Measurements from ENCODE around the gene GSC. TPM values are rescaled to one million over a fixed set of nuclear protein-coding genes. Genes with fewer than 3 reads are reported as not detected.

The GSC gene
- total and polyA plus RNA-seq, 10 of the 15 experiments (the other 5 are each of a cell fraction or from before 2014, with no cell fraction given) = not detected

DNA sequence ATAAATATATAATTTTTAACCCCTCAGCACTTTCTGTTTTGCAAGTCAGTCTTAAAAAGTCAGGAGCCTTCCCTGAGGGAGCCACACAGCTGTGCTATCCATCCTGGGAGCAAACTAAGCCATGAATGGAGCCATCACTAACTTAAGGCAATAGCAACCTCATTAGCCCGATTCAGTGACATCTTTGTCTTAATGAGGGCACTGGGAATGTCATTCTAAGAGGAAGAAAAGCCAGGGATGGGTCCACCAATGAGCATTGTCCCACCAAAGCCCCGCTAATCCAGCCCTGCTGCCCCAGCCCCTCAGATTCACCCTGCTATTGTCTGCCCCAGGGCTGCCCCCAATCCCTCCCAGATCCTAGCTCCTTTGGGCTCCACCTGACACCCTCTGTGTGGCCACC lies 19.5 kb downstream of the GSC start (continued):
- TF ChIP-seq, protein P1, sequence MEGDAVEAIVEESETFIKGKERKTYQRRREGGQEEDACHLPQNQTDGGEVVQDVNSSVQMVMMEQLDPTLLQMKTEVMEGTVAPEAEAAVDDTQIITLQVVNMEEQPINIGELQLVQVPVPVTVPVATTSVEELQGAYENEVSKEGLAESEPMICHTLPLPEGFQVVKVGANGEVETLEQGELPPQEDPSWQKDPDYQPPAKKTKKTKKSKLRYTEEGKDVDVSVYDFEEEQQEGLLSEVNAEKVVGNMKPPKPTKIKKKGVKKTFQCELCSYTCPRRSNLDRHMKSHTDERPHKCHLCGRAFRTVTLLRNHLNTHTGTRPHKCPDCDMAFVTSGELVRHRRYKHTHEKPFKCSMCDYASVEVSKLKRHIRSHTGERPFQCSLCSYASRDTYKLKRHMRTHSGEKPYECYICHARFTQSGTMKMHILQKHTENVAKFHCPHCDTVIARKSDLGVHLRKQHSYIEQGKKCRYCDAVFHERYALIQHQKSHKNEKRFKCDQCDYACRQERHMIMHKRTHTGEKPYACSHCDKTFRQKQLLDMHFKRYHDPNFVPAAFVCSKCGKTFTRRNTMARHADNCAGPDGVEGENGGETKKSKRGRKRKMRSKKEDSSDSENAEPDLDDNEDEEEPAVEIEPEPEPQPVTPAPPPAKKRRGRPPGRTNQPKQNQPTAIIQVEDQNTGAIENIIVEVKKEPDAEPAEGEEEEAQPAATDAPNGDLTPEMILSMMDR (IDR thresholded peaks at IDR 0.05 in 2 of 3, conservative IDR thresholded peaks at IDR 0.05 in 1 of 3; ENCODE audit: control insufficient read depth in 2 of 3, extremely low read depth in 1 of 3, insufficient read depth in 1 of 3, low read depth in 3 of 3, low read length in 3 of 3) = no peak
- no peak for TF ChIP-seq EP300 (IDR thresholded peaks at IDR 0.05; ENCODE audit: borderline replicate concordance in 1 of 2, control insufficient read depth in 1 of 2, low read depth in 2 of 2, low read length in 2 of 2)
- no peak for TF ChIP-seq HDAC6 (IDR thresholded peaks at IDR 0.05; ENCODE audit: unreplicated experiment)

DNA sequence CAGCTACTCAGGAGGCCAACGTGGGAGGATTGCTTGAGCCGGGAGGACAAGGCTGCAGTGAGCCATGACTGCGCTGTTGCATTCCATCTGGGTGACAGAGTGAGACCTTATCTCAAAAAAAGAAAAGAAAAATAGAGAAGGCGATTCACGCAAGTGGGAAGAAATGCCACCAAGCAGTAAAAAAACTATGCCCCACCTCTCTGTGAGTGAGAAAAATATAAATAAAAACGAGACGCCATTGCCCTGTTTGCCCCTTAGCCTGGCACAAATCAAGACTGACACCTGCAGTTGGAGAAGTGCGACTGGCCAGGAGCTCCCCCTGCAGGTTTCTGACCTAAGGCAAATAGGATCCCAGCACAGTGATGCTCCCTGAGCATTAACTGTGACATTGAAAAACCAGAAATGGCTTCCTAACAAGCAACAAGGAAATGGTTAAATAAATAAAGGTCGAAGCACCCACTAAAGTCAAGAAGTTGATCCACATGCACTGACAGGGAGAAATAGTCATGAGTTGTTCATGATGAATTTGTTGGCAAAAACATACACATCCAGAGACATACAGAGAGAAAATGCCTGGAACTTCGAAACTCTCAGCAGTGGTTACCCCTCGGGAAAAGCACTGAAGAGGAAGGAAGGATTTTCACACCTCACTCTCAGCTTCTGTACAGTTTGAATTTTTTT lies 21.1 kb downstream of the GSC start:
- Histone ChIP-seq H3K79me2 (ENCODE audit: control insufficient read depth, insufficient read depth, low read length) (no peaks in the 10 kb centered on the region), H3K27me3 (replicated peaks in 1 of 2; ENCODE audit: control insufficient read depth in 2 of 2, insufficient read depth in 2 of 2, low read length in 1 of 2) (no peaks in the 10 kb centered on the region; a peak in 1 of 4 replicates), H3K9ac (ENCODE audit: control insufficient read depth, insufficient read depth, low read length) (no peak overlapping the region), H3K4me1 (ENCODE audit: control insufficient read depth, insufficient read depth, low read length) (no peaks in the 10 kb centered on the region), H3K27ac (ENCODE audit: control insufficient read depth, insufficient read depth) (no peak overlapping the region), H4K20me1 (ENCODE audit: control insufficient read depth, insufficient read depth) (no peaks in the 10 kb centered on the region), H3K4me2 (ENCODE audit: control insufficient read depth, insufficient read depth) (no peak overlapping the region), H2AFZ (ENCODE audit: control insufficient read depth, low read depth, low read length) (no peak overlapping the region), H3K4me3 (no peak overlapping the region), H3K36me3 (ENCODE audit: control insufficient read depth in 2 of 2, insufficient read depth in 2 of 2, low read length in 1 of 2) (no peaks in the 10 kb centered on the region), H3K9me3 (replicated peaks; ENCODE audit: control insufficient read depth, insufficient read depth, low read length) (no peaks in the 10 kb centered on the region)
- ChIA-PET SMC1A (ENCODE audit: uncharacterized antibody, unreplicated experiment) (interaction anchor here (1.7 kb wide), 1 partner anchor 59 kb away, joined by 5 read pairs; no protein-coding TSS in a partner anchor), POLR2A (no interaction called here), RAD21 (ENCODE audit: unreplicated experiment) (no interaction called here), CTCF (interaction anchor here (0.6 to 2.1 kb wide), 8 partner anchors 8 to 137 kb away, joined by 3 to 6 read pairs (median 4); no protein-coding TSS in a partner anchor)
- TF ChIP-seq IRF4 (IDR thresholded peaks at IDR 0.05; ENCODE audit: low read depth, low read length) (0 out of 2 replicates have a peak, but pooled peaks have one; percentile 35), RB1 (IDR thresholded peaks at IDR 0.05; ENCODE audit: borderline replicate concordance) (no peak), NBN (IDR thresholded peaks at IDR 0.05) (no peak), RAD21 (IDR thresholded peaks at IDR 0.05; ENCODE audit: insufficient read depth, low read depth, low read length) (peak; percentile 37; the same call in 1 of the 2 replicates)
- TF ChIP-seq, protein P1 (IDR thresholded peaks at IDR 0.05 in 2 of 3, conservative IDR thresholded peaks at IDR 0.05 in 1 of 3; ENCODE audit: control insufficient read depth in 2 of 3, extremely low read depth in 1 of 3, insufficient read depth in 1 of 3, low read depth in 3 of 3, low read length in 3 of 3) = peak; percentile 64 to 72 (median 68)
- 18% methylated on average over 11 of the region's 11 CpGs for WGBS (ENCODE audit: insufficient coverage, insufficient replicate concordance, low lambda C conversion rate, missing lambda C conversion rate)
- intact Hi-C loops (cut with micrococcal nuclease; ENCODE audit: unreplicated experiment) (no loop called here), in situ Hi-C loops (cut with MboI) (no loop called here)
- DNase-seq (ENCODE audit: low read depth, low spot score) = no peak
- peak; percentile 86 for ATAC-seq
- FAIRE-seq = peak; percentile 23
- BruUV-seq (replicated peaks) = no TSS peak
